ENCODE results near the gene SART1. TPM values are rescaled to one million over a fixed set of nuclear protein-coding genes. Genes with fewer than 3 reads are reported as not detected.

The SART1 gene
- total and polyA plus RNA-seq, 7 donors: 22.2 to 50.0 (median 36.7) TPM

GRCh38 chr11:66003291-66003690, 41.8 kb downstream of the SART1 start:
- DNase-seq: no peak
- Histone ChIP-seq H3K4me1 (peaks cover 0 to 31% (median 26%) of the 10 kb centered on the region in 4 donors), H3K4me3 (peak overlapping the region; percentile 66 to 85 (median 72)), H3K27ac (peak overlapping the region; percentile 86 to 94 (median 92)), H3K36me3 (peaks cover 26 to 44% (median 26%) of the 10 kb centered on the region in 4 donors), H3K27me3 (no peaks in the 10 kb centered on the region), H3K9me3 (no peaks in the 10 kb centered on the region)
- 48 to 80% methylated on average over 6 of the region's 6 CpGs for WGBS, 2 donors
- no peak for TF ChIP-seq POLR2AphosphoS5 (IDR thresholded peaks at IDR 0.05)
- TF ChIP-seq CTCF (IDR thresholded peaks at IDR 0.05): no peak
- TF ChIP-seq POLR2A (IDR thresholded peaks at IDR 0.05): no peak
- TF ChIP-seq EP300 (IDR thresholded peaks at IDR 0.05): no peak
- intact Hi-C loops (cut with DNase I): loop anchor here (5.0 kb wide), 2 partner anchors 49 to 116 kb away; partner anchors contain the start of genes FIBP and SF3B2

- peaks cover 17 to 35% (median 17%) of the 10 kb centered on the region in 4 donors for H3K36me3 ChIP-seq
- no peak overlapping the region for H3K4me3 ChIP-seq
- intact Hi-C loops (cut with DNase I): loop anchor here (5.0 kb wide), 2 partner anchors 48 to 117 kb away; partner anchors contain the start of genes FIBP and SF3B2
- no peaks in the 10 kb centered on the region for H3K9me3 ChIP-seq
- H3K27ac ChIP-seq: no peak overlapping the region
- DNase-seq: no peak
- peaks cover 0 to 30% (median 26%) of the 10 kb centered on the region in 4 donors for H3K4me1 ChIP-seq
- no peak for TF ChIP-seq EP300 (IDR thresholded peaks at IDR 0.05)
- TF ChIP-seq POLR2A (IDR thresholded peaks at IDR 0.05): no peak
- no peak for TF ChIP-seq POLR2AphosphoS5 (IDR thresholded peaks at IDR 0.05)
- TF ChIP-seq CTCF (IDR thresholded peaks at IDR 0.05): no peak
- H3K27me3 ChIP-seq: no peaks in the 10 kb centered on the region
- 72 to 89% methylated on average over 4 of the region's 4 CpGs for WGBS, 2 donors
Observed at GRCh38 chr11:66004186-66004585, 42.7 kb downstream of the SART1 start.

GRCh38 chr11:66006134-66006890, 44.8 kb downstream of the SART1 start:
- Histone ChIP-seq H3K36me3 (peaks cover 5 to 22% (median 6%) of the 10 kb centered on the region in 4 donors), H3K27me3 (peaks cover 0 to under 1% (median under 1%) of the 10 kb centered on the region in 3 donors), H3K9me3 (no peaks in the 10 kb centered on the region), H3K4me3 (no peak overlapping the region), H3K4me1 (peaks cover 0 to 12% (median 9%) of the 10 kb centered on the region in 4 donors), H3K27ac (no peak overlapping the region)
- 89 to 91% methylated on average over 13 of the region's 13 CpGs for WGBS, 2 donors
- intact Hi-C loops (cut with DNase I): no loop called here
- no peak for DNase-seq
- TF ChIP-seq POLR2AphosphoS5 (IDR thresholded peaks at IDR 0.05) (no peak), CTCF (IDR thresholded peaks at IDR 0.05) (no peak), POLR2A (IDR thresholded peaks at IDR 0.05) (no peak), EP300 (IDR thresholded peaks at IDR 0.05) (no peak)

GRCh38 chr11:66006891-66007176, 45.3 kb downstream of the SART1 start:
- intact Hi-C loops (cut with DNase I): no loop called here
- Histone ChIP-seq H3K9me3 (no peaks in the 10 kb centered on the region), H3K4me3 (no peak overlapping the region), H3K36me3 (peaks cover 5 to 22% (median 6%) of the 10 kb centered on the region in 4 donors), H3K27me3 (peaks cover 3 to 6% (median 5%) of the 10 kb centered on the region in 3 donors), H3K4me1 (peaks cover 0 to 15% (median 13%) of the 10 kb centered on the region in 4 donors), H3K27ac (no peak overlapping the region)
- no peak for DNase-seq
- TF ChIP-seq POLR2A (IDR thresholded peaks at IDR 0.05) (no peak), CTCF (IDR thresholded peaks at IDR 0.05) (no peak), EP300 (IDR thresholded peaks at IDR 0.05) (no peak), POLR2AphosphoS5 (IDR thresholded peaks at IDR 0.05) (no peak)
- 86 to 87% methylated on average over 4 of the region's 4 CpGs for WGBS, 2 donors

All from sigmoid colon (tissue), 7 donors.